Stimulated activated naive CD8-positive, alpha-beta T cell treated with anti-CD3 and anti-CD28 coated beads, Interleukin-15, Interleukin-2, amounts not matched to agents 100 U/mL and 50 U/mL, for 24 hours (primary cell): ENCODE results near the gene PRICKLE4.
"Not testable (repeated sequence)": the region's sequence is repeated elsewhere in the genome, so short reads cannot be mapped to it uniquely, and the experiment has no call there.

ENCODE experiments used
- ATAC-seq: fragments of 150-1000 bp; cut with Tn5 transposase; one replicate; pipeline ENCODE4 v1.10.0; 2021
- DNase-seq: peaks from one replicate; pipeline ENCODE4 v3.0.0; 2021

The PRICKLE4 gene

GRCh38 chr6:41744236-41744787, 36.3 kb upstream of the PRICKLE4 start:
- DNase-seq (no peak), ATAC-seq (no peak)

GRCh38 chr6:41746107-41746506, 34.5 kb upstream of the PRICKLE4 start:
- ATAC-seq: no peak
- DNase-seq: no peak

GRCh38 chr6:41747256-41748101, 33.1 kb upstream of the PRICKLE4 start, which contains the start of gene PGC:
Gene PGC (minus strand): TSS chr6:41747397. CDS start chr6:41747334, 63 bp downstream.
- ATAC-seq (no peak), DNase-seq (no peak)

DNA sequence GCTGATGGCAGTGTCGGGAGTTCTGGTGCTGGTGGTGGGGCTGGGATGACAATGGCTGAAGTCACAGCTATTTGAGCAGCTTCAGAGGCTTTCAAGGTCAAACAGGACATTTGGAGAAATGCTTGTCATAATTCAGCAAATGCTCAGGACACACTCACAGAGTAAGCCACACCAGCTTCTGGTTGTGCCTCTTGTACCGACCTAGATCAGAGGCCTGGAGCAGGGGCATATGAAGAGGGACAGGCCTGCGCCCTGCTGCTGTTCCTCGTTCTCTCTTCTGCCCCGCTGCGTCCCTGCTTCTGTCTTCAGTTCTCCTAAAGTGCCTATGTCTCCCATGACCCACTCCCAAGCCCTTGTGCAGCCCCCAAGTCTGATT, 32.5 kb upstream of the PRICKLE4 start:
- DNase-seq: no peak
- ATAC-seq: no peak

DNA sequence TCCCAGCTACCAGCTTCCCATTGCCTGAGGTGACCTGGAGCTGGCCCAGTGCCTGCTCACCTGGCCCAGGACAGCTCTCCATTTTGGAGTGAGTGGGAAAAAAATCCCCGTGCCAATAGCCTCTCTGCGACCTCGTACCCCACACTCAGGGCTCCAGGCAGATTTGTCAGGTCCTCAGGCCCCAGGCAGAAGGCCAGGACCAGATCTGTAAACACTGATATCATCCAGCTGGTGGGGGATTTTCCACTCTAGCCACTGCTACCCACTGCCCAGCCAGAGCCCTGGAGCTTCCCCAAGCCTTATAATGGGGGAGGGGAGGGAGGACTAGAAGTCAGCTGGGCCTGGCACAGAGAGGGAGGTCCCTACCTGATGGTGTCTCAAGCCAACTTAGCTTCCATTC, 32.0 kb upstream of the PRICKLE4 start:
- no peak for DNase-seq
- no peak for ATAC-seq

- no peak for ATAC-seq
- DNase-seq: no peak
Measured at GRCh38 chr6:41750374-41750773, 30.2 kb upstream of the PRICKLE4 start.

DNA sequence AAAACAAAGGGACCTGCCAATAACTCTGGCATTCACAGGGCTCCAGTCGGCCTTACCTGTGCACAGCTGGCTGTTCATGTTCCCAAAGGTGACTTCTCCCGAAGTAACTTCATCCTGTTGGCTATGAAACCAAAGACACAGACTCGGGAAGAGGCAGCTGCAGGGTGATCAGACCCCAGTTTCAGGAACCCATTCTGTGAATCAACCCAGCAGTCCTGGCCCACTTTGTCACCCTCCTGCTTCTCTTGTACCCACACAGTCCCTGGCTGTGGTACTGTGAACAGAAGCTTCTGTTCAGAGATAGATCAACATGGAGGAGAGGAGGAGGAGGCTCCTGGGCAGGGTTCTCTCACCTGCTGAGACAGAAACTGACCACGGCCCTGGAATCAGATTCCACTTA, 24.7 kb upstream of the PRICKLE4 start:
- no peak for DNase-seq
- ATAC-seq: no peak

DNA sequence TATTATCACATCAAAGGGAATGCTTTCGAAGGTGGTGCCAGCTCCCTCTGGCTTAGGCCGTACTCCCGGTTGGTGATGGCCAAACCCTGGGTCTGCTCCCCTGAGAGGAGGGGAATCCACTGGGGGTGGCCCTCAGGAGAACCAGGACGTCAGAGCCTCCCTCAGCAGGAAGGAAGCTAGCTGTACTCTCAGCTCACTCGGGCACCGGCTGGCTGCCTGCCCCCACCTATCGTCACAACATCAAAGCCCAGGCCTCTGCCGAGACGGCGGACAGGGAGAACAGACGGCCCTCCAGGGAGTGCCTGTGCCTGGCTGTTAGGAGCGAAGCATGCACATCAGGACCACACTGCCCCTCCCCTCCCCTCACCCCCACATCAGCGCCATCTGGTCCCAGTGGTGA, 24.2 kb upstream of the PRICKLE4 start:
- no peak for ATAC-seq
- no peak for DNase-seq

DNA sequence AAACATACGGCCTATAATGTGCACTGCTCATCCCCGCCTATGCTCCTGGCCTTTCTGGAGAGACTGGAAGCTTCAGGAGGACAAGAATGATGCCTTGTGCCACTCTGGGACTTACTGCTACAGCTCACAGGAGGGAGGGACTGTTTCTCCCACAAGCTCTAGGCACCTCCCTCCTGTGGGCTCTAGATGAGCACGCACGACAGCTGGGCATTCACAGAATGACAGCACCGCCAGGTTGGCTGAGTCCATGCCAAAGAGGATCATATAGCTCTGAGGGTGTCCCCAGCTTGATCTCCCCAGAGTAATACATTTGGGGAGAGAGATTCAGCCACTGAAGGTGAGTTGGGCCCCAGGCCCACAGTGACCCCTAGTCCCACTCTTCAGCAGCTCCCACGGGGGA, 23.3 kb upstream of the PRICKLE4 start:
- no peak for DNase-seq
- no peak for ATAC-seq

DNA sequence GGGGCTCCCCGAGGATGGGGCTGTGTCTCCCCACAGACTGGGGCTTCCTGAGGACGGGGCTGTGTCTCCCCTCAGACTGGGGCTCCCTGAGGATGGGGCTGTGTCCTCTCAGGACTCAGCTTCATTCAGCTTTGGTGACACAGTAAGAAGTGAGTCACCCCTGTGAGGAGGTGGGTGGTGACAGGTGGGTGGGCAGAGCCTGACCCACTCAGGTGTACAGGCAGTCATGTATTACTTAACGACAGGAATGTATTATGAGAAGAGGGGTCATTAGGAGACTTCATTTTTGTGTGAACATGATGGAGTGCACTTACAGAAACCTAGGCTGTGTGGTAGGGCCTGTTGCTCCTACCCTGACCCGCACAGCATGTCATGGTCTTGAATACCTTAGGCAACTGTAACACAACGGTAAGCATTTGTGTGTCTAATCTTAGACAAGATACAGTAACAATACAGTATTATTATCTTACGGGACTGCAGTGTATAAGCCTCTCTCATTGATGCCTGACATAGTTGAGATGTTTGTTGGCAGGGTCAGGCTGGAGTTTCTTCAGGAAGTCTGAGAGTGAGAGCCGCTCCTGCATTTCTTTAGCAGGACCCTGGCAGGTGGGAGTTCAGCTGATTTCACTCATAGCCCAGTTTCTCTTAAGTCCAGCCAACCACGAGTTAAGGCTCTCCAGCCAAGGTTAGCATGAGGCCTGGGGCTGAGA, 22.5 kb upstream of the PRICKLE4 start:
- no peak for ATAC-seq
- no peak for DNase-seq

DNA sequence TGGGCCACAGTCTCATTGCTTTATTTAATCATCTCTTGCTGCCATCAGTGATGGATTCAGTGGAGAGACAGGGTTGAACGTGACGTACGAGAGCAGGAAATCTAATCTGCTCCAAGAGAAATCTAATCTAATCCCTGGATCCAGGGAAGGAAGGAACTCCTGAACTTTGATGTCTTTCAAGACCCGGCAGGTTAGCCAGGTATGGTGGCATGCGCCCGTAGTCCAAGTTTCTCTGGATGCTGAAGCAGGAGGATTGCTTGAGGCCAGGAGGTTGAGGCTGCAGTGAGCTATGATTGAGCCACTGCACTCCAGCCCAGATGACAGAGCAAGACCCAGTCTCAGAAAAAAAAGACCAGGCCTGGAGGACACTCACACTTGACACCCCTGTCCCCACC, 21.9 kb upstream of the PRICKLE4 start:
- DNase-seq: no peak
- ATAC-seq: no peak

DNA sequence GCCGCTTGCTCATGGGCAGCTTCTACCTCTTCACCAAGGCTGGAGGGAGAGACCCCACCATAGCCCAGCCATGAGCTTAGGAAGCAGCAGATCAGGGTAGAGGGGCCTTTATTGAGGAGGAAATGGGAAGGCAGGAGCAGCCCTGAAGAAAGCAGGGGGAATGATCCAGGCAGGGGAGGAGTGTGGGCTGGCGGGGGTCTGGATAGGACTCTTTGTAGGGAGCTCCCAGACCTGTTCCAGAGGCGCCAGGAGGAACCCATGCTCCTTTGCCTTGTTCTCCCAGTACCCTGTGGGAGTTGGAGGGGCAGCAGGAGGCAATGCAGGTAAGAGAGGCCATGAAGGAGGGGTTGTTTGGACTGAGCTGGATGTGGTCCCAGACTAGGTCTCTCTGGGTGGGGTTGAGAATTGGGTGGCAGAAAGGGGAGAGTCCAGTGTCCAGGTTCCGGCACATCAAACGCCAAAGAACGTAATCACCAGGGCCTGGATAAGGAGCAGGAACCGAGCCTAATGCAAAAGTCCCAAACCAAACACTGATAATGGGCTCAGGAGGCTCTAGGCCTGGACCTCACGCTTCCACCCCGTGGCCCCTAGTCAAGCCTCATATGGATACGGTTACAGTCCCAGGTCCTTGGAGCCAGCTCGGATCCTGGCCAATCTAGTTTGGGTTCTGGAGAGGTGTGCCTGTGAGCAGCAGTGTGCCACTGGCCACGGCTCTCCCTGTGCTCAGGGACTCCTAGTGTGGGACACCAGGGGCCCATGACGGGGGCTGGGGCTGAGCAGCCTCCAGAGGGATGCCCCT, 21.3 kb upstream of the PRICKLE4 start:
- DNase-seq (no peak), ATAC-seq (no peak)

DNA sequence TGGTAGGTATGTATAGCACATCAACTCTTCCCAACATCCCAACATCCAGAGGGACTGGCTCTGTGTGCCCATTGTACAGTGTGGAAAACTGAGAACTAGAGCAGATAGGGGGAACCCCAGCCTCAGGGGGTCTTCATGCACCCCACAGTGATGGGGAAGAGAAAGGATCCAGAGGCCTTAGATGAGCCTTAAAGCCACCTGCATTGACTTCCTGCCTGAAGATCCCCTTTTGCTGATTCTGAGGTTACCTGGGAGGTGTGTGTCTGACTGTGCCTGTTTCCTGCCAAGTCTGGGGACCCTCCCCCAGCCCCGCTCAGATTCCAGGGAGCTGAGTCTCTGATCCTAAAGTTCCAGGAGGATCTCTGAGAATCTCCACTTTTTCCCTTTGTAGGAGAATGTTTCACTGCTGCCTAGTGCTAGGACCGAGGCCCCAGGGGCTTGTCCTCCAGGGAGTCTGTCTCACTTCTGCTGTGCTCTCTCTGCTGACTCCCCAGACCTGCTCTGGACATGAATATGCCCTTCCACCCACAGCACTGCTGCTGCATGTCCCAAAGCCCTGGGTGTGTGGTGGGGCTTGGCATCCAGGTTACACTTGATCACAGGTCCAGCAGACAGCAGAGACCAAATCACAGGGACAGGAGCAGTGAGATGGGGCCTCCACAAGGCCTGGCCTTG, 20.5 kb upstream of the PRICKLE4 start:
- DNase-seq (no peak), ATAC-seq (no peak)

GRCh38 chr6:41763470-41763869, 17.1 kb upstream of the PRICKLE4 start:
- no peak for DNase-seq
- no peak for ATAC-seq

- ATAC-seq, DNase-seq: not testable (repeated sequence)
Measured at GRCh38 chr6:41766043-41766664, 14.4 kb upstream of the PRICKLE4 start.

DNA sequence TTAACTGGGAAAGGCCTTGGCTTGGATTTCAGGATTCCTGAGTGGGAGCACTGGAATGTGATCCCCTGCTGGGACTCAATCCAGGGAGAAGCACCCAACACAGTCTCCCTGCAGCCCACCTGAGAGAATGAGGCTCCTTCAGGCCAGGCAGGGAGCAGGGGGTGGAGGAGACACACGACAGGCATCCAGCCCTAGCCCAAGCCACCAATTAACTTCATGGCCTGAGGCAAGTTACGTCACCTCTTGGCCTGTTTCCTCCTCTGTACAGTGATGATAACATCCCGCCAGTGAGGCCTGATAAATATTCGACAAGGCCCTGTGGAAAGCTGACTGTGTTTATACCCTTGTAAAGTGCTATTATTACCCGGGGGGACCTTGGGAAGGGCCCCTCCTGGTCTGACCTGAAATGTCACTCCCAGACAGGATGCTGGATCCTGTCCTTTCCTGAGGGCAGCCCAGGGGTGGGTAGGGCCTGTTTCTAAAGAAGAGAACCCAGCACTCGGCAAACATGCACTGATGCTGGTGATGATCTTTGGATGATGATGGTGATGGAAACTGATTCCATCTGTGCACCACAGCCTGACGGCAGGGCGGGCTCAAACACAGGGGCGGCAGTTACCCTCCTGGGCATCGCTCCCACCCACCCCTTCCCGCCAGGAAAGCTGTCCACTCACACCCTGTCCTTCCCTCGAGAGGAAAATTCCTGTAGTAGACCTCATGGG, 13.3 kb upstream of the PRICKLE4 start:
- no peak for ATAC-seq
- no peak for DNase-seq

DNA sequence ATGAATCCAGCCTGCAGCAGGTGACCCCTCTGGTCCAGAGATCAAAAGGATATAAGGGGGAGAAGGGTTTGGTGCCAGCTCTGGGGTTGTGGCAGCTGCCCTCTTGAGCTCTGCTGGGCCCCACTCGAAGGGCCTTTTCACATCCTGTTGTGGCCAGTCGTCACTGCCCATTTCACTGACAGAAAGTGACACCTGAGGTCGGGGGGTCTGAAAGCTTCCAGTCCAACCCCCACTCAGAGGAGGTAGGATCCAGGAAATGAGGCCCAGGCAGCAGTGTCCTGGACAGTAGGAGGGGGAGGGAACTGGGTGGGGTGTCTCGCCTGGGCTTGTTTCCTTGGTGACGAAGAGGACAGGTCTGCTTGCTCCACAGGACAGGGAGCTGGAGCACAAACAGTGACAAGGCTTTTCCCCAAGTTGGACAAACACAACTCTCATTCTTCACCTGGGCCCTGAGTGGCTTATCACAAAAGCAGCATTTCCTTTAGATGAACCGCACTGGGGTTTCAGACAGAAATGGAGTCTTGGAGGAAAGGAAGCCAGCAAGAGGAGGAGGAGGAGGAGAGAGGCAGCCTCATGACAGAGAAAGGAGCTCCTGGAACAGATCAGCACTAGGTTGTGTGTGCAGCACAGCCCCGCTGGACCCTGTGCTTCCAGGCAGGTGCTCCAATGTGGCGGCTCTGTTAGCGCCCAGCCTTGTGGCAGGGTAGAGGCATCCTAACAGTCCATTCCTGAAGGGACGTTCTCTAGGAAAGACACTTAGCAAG, 11.9 kb upstream of the PRICKLE4 start:
- ATAC-seq: no peak

DNA sequence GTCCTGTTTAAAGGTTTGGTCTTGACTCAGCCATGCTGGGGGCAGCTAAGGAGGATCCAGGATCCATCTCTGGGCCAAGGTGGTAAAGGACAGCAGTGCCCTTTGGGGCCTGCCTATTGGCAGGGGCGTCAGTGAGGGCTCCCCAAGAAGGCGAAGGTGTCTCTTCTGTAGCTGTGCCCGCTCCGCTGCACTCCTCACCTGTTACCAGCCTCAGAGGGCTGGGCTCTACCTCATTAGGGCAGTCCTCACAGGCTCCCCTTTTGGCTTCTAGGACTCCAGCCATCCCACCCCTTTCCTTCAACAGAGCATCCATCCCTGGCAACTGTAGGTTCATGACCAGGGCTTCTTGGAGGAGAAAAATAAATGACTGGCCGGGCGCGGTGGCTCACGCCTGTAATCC, 11.2 kb upstream of the PRICKLE4 start:
- DNase-seq (no peak), ATAC-seq (no peak)

More for the DNA sequence above, 11.9 kb upstream of the PRICKLE4 start:
- DNase-seq: no peak

DNA sequence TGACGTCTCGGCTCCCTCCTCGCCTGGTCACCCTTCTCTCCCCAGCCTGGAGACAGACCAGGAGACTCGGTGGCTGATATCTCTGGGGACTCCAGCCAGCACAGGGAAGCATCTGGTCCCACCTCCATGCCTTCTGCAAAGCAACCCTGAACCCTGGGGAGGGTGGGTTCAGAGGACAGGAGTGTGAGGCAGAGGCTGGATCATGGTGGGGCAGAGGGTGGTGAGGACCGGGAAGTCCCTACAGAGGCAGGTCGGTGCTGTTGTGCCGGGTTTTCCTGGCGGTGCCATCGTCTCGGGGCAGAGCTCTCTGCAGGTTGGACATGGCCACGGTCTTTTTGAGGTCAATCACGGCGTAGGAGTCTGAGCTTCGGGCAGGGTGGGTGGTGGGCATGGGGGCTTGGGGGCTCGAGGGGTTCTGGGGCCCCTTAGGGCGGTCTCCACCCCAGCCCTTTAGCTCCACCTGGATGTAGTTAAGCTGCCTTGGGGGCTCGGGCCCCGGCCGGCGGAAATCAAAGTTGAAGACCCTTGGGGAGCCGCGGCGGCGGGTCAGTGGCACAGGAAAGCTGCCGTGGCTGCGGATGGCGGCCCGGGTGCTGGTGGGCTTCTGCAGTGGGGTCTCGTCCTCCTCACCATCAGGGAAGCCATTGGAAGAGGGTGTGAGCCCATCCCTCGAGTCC, 10.1 kb upstream of the PRICKLE4 start:
- ATAC-seq (no peak), DNase-seq (no peak)
